Fibroblast of skin of back (primary cell): Measurements from ENCODE around the gene CHMP2B. TPM values are rescaled to one million over a fixed set of nuclear protein-coding genes. Genes with fewer than 3 reads are reported as not detected.

ENCODE experiments used
- DNase-seq: peaks from one replicate; pipeline ENCODE4 v3.0.0-alpha.2; 2013
- polyA plus RNA-seq, 2 experiments: library from polyadenylated mRNA; unstranded; fragments of 120-200 nt; gene quantifications; one replicate each; pipeline ENCODE4 v1.2.1, GENCODE V29; 2013; ENCODE audit not compliant: insufficient read length in 2 of 2

CHMP2B gene, protein sequence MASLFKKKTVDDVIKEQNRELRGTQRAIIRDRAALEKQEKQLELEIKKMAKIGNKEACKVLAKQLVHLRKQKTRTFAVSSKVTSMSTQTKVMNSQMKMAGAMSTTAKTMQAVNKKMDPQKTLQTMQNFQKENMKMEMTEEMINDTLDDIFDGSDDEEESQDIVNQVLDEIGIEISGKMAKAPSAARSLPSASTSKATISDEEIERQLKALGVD
- polyA plus RNA-seq (2013, experiment 1 of 2; ENCODE audit: insufficient read length): 32.6 TPM
- polyA plus RNA-seq (2013, experiment 2 of 2; ENCODE audit: insufficient read length): 42.6 TPM

DNA sequence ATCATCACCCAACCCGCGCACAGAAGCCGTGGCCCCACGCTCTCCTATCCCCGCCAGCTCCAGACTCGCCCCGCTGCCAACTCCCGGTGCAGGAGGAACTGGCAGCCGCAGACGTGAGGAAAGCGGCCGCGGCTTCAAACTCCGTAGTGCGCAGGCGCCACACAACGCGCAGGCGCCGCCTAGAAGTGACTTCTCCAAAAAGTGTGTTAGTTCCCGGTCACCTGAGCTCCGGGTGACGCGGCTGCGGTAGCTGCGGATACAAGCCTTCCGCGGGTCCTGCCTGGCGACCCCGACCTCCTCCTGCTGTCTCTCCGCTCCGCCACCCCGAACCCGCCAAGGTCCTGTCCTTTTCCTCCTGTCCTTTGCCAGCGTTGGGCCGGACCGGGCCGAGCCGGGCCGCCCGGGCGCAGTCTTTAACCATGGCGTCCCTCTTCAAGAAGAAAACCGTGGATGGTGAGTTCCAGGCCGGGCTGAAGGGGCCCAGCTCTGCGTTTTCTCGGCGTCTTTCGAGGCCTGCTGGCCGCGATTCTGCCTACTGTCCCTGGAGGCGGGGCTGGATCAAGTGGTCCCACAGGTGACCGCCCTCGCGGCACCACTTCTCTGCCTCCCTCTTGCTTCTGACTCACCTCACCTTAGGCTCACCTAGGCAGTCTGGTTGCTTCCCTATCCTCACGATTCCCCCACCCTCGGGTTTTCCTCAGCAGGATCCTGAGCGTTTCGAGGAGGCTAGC lies at the start of gene CHMP2B:
CHMP2B (plus strand) TSS at position 206 of the 731 bp plus-strand sequence; CDS start at position 420, 214 bp downstream.
- DNase-seq: peak; percentile 90

DNA sequence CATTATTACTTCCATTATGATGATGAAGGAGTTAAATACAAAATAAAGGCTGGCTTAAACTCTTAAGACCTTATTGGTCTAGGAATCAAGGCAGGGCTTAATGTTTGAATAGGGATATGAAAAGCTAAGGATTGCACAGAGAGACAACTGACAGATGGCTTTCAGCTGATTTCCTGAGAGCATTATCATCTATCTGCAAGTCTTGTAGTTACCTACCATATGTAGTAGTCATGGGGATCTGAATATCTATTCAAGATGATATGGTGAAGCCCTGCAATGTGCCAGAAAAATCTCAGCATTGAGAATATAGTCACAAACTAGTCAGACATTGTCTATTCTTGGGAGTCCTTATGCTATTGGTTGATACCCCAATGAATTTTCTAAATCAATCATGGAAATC lies 47.5 kb upstream of the CHMP2B start:
- DNase-seq: no peak

DNA sequence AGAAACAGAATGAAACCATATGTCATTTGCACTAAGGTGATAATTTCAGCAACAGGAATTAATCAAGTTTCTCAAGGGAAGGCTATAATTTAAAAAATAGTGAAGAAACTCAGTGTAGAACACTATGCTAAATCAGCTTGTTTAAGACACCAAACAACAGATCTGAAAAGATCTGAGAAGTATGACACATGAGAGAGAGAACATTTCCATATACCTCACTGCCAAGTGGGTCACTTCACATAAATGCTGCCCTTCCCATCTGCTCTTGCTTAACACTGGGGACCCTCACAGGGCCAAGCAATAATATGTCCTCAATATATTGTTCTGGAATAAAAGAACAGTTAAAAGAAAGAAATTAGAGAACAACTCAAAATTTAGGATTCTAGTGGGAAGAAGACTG lies 45.6 kb upstream of the CHMP2B start:
- DNase-seq: no peak

DNA sequence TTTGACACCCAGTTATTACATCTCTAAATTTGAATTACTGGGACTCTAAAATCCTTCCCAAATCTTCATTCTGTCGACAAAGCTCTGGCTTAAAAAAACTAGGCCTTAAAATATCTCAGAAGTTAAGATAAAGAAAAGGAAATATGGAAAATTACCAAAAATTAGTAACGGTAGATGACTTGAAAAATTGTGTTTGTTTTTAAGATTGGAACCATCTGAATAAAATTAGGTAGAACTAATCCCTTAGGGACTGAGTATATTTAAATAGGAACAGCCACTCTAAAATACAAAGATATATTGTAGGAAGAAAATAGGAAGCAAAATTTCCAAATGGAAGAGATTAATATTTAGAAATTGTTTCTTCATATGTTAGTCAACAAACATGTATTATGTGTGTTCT lies 45.1 kb upstream of the CHMP2B start:
- no peak for DNase-seq

DNA sequence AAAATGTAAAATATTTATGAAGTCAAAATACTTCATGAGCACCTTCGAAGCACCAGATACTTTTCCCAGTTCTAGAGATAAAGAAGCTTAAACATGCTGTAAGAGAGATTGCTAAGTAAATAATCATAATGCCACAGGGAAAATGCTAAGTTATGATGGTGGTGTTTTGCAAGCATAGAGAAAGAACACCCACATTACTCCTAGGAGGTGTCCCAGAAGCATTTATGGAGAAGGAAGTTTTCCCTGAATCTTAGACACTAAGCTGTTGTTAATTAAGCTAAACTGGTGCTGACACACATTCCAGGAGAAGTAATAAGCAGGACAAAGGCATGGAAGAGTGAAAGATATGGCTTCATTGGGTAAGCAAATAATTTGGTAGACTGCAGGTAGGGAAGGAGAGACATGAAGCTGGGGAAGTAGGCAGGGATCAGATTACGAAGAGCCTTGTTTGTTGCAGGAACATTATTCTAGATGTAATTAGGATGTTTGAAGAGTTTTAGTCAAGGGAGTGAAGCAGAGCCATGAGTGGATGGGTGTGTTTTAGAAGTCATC lies 40.4 kb upstream of the CHMP2B start:
- DNase-seq: no peak

DNA sequence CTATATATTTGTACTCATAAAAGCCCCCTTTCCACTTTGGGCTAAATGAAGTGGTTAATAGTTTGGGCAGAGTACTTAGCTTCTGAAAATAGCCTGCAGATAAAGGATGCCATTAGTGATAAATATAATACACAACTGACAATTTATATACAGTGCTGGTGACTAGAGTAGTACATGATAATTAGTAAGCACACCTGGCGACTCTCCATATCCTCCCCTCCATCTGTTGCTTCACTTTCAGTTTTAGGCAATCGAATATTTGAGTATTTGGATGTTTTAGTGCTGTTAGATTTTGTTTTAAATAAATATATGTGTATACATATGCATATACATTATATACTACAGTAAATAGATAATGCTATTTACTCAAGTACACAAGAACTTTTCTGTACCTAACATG lies 35.9 kb upstream of the CHMP2B start:
- no peak for DNase-seq

DNA sequence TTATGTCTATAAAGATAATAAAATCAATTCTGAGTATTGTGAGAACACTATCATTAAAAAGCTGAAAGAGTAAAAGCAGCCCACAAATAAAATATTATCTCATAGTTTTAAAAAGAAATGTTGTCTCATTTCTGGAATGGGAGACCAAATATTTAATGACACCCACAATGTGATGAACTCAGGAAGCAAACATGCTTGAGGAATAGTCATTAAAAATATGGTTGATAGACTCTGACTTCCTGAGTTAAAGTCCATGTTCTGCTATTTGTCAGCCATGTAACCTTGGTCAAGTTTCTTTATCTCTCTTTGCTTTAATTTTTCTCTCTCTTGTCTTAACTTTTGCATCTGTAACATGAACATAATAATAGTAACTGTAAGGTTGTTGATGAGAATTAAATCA lies 35.5 kb upstream of the CHMP2B start:
- peak; percentile 49 for DNase-seq

DNA sequence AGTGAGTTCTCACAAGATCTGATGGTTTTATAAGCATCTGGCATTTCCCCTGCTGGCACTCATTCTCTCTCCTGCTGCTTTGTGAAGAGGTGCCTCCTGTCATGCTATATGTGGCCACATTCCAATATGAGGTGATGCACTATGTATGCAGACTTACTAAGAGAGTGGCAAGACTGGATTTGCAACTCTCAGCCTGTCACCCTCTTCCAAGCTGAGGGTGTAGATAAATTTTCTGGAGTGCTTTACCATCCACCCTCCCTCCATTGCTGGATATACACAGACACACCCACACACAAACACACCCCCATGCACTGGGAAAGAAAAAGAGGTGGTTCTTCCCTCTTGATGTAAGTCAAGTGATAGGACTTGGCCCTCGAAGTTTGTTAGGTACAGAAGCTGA lies 30.2 kb upstream of the CHMP2B start:
- no peak for DNase-seq

DNA sequence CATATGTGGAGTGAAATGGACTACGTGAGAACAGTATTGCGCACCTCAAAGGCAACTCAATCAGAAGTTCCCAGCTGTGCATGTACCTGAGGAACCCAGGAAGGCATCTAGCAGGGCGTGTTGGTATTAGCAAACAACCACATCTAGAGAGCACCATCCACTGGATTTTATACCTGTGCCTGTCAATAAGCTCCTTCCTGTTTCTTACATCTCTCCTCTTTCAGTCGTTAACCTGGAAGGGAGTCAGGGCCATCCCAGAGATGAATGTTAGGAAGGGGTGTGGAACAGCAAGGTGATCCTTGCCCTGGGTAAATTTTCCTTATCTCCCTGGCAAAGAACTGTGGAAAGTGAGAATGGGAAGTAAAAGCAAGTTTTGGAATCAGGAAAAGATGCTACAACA lies 29.6 kb upstream of the CHMP2B start:
- no peak for DNase-seq

DNA sequence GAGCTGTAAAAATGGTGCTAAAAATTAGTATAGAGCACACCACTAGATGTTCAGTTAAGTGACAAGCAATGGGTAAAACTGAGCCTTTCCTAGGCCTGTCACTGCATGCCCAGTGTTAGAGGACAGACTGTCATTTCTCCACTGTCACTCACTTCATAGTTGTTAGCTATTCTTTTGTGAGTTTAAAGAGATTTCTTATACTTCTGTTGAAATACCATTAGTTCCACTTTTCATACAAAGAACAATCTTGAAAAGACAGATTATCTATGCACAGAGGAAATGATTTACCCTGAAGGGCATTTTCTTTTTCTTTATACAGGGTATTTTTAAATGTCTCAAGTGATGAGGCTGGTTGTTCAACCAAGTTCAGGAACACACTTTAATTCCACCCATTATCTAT lies 28.3 kb upstream of the CHMP2B start:
- no peak for DNase-seq

DNA sequence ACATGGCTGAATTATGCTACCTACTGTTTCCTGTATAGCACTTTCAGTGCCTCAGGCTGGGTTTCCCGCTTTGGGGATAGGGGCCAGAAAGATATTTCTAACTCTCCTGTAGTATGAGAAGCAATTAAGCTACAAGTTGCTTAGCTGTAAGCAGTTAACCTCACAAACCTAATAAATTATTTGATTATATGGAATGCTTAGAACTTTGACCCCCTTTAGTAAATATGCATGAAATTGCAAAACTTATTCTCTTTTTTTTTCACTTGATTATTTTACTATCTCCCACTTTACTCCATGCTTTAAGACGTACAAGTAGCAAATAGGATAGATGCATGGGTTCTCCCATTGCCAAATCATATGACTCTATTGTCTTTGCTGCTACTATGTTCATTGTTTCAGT lies 27.5 kb upstream of the CHMP2B start:
- no peak for DNase-seq

DNA sequence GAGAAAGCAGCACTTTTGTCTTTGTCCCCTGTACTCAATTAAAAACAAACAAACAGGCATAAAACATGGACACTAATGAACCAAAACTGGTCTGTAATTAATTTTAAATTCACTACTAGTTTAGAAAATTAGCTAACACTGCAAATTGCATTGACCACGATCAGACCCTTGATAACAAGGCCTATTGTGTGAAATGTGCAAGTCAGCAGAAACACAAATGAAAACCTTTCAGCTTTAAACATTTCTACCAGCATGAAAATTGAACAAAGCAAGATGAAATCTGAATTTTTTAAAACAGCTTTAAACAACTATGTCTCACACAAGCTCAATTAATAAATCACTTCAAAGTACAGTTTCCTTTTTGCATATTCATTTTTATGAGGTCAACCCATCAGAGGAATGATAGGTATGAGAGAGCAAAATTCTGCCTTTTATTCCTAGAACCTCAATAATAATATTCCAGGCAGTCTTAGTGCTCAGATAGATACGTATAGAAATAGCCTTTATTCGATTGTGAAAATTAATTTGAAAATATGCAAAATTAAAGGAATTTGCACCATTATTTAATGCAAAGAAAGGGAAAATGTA lies 27.0 kb upstream of the CHMP2B start:
- DNase-seq: no peak

DNA sequence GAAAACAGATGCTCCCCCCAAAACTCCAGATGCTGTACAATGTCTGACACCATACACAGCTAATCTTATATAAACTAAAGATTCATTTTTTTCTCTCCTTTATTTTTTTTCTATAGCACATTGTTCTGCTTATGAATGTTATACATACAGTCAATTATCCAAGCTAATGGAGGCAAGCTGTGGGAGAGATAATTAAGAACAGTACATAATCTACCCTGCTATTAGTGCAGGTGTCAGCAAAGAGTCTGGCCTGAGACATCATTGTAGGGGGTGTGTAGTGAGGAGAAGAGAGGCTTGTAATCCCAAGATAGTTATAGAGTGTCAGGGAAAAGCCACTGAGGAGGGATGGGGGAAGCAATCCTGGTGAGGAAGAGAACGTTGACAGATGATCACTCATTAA lies 25.4 kb upstream of the CHMP2B start:
- DNase-seq: no peak

DNA sequence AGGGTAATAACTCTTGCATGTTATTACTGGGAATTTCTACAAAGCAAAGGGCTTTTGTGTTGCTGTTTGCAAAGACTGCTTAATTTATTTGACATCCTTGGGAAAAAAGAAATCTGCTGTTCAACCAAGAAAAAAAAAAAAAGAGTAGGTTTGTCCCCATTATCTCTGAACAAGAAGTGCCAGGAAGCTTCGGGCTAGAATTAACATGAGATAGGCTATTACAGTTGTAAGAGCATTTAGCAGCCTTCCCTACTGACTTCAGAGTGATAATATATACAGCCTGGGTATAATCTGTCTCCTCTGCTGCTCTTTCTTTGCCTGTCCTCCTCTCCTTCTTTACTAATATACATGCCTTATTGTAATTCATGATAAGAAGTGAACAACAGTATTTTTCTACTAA lies 23.3 kb upstream of the CHMP2B start:
- no peak for DNase-seq

DNA sequence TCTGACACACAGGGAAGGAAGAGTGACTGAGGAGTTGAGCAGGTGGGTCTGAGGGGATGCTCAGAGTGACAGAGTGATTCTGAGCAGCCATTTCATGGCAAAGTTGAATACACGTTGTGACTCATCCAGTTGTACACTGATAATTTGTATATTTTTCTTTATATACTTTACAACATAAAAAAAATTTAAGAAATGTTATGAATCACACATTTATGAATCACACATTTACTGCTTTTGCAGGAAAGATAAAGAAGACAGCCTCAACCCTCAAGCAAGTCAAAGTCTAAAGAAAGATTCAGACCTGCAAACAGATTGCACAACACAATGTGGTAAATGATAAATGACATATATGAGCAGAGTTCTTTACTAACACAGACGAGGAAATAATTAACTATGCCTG lies 21.0 kb upstream of the CHMP2B start:
- peak; percentile 85 for DNase-seq

DNA sequence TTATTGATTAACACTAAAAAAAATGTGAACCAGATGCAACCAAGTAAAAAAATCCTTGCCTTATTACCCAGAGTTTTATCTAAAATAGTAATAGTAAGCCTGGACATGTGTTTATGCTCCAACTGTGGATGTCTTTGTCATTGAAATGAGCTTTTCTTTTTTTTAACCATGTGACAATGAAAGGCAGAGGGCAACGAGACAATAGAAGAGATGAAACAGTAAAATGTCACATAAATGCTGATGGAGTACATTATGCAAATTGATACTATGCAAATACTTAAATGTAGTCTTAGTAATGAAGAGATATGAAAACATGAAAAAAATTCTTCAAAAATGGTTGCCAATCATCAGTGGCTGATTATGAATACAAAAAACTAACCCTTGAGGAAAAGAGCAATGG lies 20.5 kb upstream of the CHMP2B start:
- no peak for DNase-seq

DNA sequence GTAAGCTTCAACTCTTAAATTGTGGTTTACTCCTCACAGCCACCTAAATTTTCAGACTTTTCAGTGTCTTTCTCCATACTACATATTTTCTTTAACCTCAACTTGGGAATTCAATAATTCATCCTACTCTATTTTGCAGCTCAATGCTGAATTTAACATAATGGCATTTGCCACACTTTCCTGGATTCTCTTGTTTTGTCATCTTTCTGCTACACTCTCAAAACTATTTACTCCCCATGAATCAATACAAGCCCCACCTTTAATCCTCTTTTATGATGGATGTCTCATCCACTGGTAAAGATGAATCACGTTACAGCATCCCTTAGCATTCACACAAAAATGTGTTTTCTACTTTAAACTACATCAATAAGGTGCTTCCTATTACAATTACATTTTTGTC lies 19.6 kb upstream of the CHMP2B start:
- DNase-seq: peak; percentile 25

DNA sequence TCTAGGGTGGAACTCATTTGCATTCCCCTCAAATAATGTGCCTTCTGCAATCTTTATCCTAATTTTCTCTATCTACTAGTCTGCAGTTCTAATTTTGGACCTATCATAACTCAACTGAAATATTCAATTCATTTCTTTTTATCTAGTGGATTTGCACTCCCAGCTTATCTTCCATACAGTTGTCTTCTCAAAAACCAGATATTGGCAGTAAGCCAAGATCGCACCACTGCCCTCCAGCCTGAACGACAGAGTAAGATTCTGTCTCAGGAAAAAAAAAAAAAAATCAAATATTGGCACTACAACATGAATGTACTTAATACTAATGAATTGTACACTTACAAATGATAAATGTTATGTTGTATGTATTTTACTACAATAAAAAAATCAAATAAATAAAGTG lies 18.0 kb upstream of the CHMP2B start:
- DNase-seq: no peak

DNA sequence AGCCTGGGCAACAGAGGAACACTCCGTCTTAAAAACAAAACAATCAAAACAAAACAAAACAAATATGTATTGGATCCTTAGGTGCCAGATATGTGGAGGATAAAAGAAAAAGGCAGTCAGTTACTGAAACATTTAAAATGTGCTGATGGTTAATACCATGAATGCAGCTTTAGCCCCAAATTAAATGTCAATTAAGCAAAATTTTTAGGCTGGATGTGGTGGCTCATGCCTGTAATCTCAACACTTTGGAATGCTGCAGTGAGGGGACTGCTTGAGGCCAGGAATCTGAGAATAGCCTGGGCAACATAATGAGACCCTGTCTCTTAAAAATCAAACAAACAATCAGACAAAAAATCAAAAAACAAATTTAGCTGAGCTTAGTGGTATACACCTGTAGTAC lies 8.5 kb upstream of the CHMP2B start:
- peak; percentile 20 for DNase-seq

DNA sequence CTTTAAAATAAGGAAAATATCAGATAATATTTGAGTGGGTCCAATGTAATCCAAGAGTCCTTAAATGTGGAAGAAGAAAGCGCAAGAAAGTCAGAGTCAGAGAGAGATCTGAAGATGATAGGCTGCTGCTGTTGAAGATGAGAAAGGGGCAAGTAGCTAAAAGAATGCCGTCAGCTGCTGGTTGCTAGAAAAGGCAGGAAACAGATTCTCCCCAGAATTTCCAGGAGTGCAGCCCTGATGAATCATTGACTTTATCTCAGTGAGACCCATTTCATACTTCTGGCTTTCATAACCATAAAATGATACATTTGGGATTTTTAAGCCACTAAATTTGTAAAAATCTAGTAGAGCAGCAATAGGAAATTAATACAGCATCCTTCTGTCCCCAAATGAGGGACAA lies 7.5 kb upstream of the CHMP2B start:
- DNase-seq: no peak

DNA sequence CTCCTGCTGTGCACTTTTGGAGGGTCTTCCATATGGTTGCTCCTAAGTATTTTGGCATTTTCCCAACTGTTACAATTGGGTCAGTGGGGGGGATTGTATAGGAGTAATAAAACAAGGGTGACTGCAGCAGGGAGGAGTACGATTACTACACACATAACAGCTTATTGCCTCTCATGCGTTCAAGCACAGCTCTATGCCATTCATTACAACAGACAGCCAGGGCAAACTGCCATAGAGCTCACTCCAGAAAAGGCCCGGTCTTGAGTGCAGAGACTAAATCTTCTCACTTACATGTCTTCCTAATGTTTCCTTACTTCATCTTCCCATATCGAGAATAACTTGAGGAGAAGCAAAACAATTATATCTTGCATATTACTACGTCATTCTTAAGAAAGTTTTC lies 1.4 kb upstream of the CHMP2B start:
- no peak for DNase-seq

DNA sequence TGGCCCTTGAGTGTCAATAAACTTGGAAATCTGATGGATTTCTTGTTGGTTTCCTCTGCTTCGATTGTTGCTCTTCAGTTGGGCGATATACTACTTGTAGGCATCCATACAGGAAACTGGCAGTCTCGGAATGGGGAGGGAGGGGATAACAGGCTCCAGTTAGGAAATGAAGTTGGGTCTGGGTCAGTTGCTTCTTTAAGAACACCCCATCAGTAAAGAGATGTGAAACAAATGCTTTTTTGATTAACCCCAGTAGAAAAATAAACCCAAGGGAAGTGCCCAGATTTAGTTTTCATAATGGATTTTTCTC lies 681 bp downstream of the CHMP2B start:
- peak; percentile 3 for DNase-seq

DNA sequence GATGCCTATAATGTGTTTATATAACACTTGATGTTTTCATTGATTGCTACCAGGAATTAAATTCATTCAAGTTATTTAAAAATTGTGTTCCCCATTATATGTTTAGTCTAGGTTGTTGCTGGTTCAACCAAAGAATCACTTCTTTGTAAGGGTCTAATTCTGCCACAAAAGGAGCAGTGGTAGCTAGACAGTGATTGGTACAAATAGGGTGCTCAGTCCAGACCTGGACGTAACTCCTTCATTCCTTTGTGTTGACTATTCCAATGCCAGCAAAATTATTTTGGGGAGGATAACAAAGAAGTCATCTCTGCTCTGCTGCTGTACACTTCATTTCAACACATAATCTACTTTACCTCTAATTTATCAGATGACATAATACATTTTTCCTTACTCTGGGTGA lies 1.2 kb downstream of the CHMP2B start:
- DNase-seq: peak; percentile 52

DNA sequence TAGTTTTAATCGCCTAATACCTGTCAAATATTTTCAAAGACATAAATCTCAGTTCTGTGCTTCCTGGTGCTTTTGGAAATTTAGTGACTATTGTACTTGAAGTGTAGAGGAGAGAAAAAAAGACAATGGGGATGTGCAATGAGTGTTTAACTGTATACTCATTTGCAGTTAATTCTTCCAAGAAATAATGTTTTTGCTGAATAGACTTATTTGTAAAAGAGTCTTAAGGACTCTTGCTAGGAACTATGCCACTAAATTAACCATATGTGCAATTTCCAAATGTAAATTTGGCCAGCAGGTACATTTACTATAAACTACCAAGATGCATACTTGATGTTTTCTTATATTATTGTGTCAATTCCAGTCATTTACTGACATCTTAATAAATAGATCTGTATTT lies 2.0 kb downstream of the CHMP2B start:
- no peak for DNase-seq
